ENCODE measurements around the gene GORASP2.

Gene GORASP2

GRCh38 chr2:171016125-171016524, 87.1 kb downstream of the GORASP2 start:
- TF ChIP-seq CTCF (conservative IDR thresholded peaks at IDR 0.05; ENCODE audit: low read depth, low read length) = no peak
- no peak for DNase-seq (ENCODE audit: low read depth)
- H3K4me3 ChIP-seq (ENCODE audit: low read length) = no peak overlapping the region
